Peyer's patch (tissue), 4 donors: ENCODE measurements around the gene FERD3L. TPM values are rescaled to one million over a fixed set of nuclear protein-coding genes. Genes with fewer than 3 reads are reported as not detected.

Experiments used
- DNase-seq, 3 donors: peaks; one replicate each; pipeline ENCODE4 v3.0.0-alpha.2; 2017 to 2019
- H3K27ac ChIP-seq, 4 donors: fragments of 200-600 bp; sonication (generic); one replicate each; pipeline ENCODE4 v1.5.1; 2016 to 2019
- H3K27me3 ChIP-seq, 2 donors: fragments of 200-600 bp; sonication (generic); one replicate each; pipeline ENCODE4 v1.5.1; 2019
- H3K36me3 ChIP-seq, 3 donors: fragments of 200-600 bp; sonication (generic); one replicate each; pipeline ENCODE4 v1.5.1; 2016 to 2019
- H3K4me1 ChIP-seq, 4 donors: fragments of 200-600 bp; sonication (generic); one replicate each; pipeline ENCODE4 v1.5.1; 2016 to 2019
- H3K4me3 ChIP-seq, 4 donors: fragments of 200-600 bp; sonication (generic); 1 replicate in 3 of 4; 2 replicates in 1 of 4; pipeline ENCODE4 v1.5.1; 2016 to 2019; ENCODE audit warnings: mild to moderate bottlenecking in 1 of 4
- H3K9me3 ChIP-seq, 4 donors: fragments of 200-600 bp; sonication (generic); one replicate each; pipeline ENCODE4 v1.5.1; 2016 to 2019; ENCODE audit warnings: mild to moderate bottlenecking in 1 of 4
- POLR2A ChIP-seq, 2 donors: fragments of 450-650 bp; IDR thresholded peaks; one replicate each; pipeline ENCODE4 v1.5.1; 2017; ENCODE audit warnings: antibody characterized with exemption in 2 of 2, mild to moderate bottlenecking in 2 of 2, moderate library complexity in 2 of 2
- total RNA-seq, 4 donors: library from RNA; depleted of rRNA; stranded (reverse); fragments of >200 nt; gene quantifications; one replicate each; pipeline ENCODE4 v1.1.0, GENCODE V29; 2016
- TF ChIP-seq, protein P1 (sequence below), 6 experiments: fragments of 450-650 bp in 4 of 6; fragments of 200-600 bp in 2 of 6; sonication (generic) in 1 of 6; IDR thresholded peaks; one replicate each; pipeline ENCODE4 v1.5.1; 2017 to 2019; ENCODE audit warnings: antibody characterized with exemption in 6 of 6, mild to moderate bottlenecking in 3 of 6, moderate library complexity in 1 of 6

FERD3L gene
- total RNA-seq, 4 donors from 2014 or later, result not detected

DNA sequence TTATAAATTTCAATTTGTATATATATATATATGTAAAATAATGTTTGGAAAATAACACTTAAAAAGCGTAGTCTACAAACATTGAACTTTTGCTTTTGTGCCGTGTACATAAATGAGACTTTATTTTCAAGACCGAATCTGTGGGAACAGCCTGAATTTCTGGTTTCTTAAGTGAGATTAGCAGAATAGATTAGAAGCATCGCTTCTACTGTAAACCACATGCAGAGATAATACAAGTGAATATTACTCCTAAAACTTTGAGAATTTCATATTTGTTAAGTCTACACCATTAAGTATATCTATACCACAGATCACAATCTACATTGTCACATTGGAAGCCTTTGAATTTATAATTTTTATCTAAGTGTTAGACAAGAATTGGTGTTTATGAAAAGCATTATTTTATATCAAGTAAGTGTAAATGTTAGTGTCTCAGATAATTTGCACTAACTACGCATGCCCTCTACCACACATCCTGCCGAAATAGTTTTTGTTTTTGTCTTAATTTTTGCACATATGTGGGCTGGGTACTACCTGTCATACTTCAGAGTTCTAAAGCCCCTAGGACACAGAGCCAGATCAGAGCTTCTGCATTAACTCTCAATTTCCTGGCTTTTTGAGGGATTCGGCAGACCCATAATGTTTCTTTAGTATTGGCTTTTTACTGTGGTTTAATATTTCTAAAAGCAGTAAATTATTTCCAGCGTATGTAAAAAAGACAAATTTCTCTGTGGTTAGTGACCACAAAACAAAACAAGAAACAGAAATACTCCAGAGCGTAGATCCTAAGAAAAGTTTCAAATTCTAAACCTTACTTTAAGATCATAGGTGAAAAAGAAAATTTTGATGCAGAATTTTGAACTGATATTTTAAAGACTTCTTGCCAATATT, 47.8 kb downstream of the FERD3L start:
- no peaks in the 10 kb centered on the region for H3K27me3 ChIP-seq
- DNase-seq, result no peak
- H3K4me3 ChIP-seq, result no peak overlapping the region
- H3K4me1 ChIP-seq, result no peaks in the 10 kb centered on the region
- no peaks in the 10 kb centered on the region for H3K9me3 ChIP-seq
- H3K36me3 ChIP-seq, result no peaks in the 10 kb centered on the region
- TF ChIP-seq, protein P1, sequence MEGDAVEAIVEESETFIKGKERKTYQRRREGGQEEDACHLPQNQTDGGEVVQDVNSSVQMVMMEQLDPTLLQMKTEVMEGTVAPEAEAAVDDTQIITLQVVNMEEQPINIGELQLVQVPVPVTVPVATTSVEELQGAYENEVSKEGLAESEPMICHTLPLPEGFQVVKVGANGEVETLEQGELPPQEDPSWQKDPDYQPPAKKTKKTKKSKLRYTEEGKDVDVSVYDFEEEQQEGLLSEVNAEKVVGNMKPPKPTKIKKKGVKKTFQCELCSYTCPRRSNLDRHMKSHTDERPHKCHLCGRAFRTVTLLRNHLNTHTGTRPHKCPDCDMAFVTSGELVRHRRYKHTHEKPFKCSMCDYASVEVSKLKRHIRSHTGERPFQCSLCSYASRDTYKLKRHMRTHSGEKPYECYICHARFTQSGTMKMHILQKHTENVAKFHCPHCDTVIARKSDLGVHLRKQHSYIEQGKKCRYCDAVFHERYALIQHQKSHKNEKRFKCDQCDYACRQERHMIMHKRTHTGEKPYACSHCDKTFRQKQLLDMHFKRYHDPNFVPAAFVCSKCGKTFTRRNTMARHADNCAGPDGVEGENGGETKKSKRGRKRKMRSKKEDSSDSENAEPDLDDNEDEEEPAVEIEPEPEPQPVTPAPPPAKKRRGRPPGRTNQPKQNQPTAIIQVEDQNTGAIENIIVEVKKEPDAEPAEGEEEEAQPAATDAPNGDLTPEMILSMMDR (IDR thresholded peaks at IDR 0.05), result no peak
- TF ChIP-seq POLR2A (IDR thresholded peaks at IDR 0.05), result no peak
- no peak overlapping the region for H3K27ac ChIP-seq

DNA sequence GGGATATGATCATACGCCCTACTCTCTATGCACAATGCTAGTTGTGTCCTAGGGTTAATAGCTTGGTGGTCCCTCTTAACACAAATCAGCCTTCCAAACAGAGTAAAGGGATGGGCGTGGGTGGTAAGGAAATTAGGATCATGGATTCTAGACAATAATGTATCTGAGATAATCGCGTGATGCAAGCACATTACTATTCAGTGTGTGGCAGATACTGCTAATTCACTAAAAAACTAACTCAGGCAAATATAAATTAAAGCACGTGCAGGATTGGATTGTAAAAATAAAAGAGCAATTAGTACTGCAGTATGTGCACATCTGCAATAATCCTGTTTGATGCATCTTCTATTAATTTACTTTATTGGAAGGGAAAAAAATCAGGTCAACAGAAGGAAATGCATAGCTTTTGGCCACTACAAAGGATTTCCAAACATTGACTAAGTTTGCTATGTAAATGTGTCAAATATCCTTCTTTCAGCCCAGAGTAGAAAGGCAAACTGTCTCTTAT, 49.8 kb downstream of the FERD3L start:
- Histone ChIP-seq H3K27ac (no peak overlapping the region), H3K36me3 (no peaks in the 10 kb centered on the region), H3K9me3 (no peaks in the 10 kb centered on the region), H3K4me1 (no peaks in the 10 kb centered on the region), H3K27me3 (no peaks in the 10 kb centered on the region), H3K4me3 (no peak overlapping the region)
- TF ChIP-seq POLR2A (IDR thresholded peaks at IDR 0.05), result no peak
- TF ChIP-seq, protein P1 (IDR thresholded peaks at IDR 0.05), result no peak
- no peak for DNase-seq

Other genes starting within 250 kb of the FERD3L start
- 1 to 10 TPM in 2 of 4 donors, not detected in 2; 1.1 to 2.5 TPM for gene TWIST1, start 27.8 kb downstream of the FERD3L start, total RNA-seq